SK-N-MC (cell line): ENCODE measurements around the gene ZNF655.

Experiments
- EZH2 ChIP-seq: fragments of 200-600 bp; sonication (generic); IDR thresholded peaks from one replicate; pipeline ENCODE4 v1.6.1; 2017; ENCODE audit warnings: antibody characterized with exemption
- FOXP2 ChIP-seq: optimal IDR thresholded peaks from 2 replicates; pipeline ENCODE3; 2011; ENCODE audit warnings: mild to moderate bottlenecking, moderate library complexity; ENCODE audit not compliant: insufficient read depth; ENCODE audit errors: extremely low read length, control extremely low read depth
- POLR2AphosphoS5 ChIP-seq: IDR thresholded peaks from 2 replicates; pipeline ENCODE4 v1.6.1; 2012; ENCODE audit warnings: mild to moderate bottlenecking, low read depth, low read length, borderline replicate concordance

GRCh38 chr7:99622596-99622995, 64.2 kb downstream of the ZNF655 start:
- TF ChIP-seq EZH2 = no peak
- TF ChIP-seq POLR2AphosphoS5 = no peak
- no peak for TF ChIP-seq FOXP2
